HG02852 (cell line): Measurements from ENCODE around the gene RSBN1.
"Not testable (repeated sequence)": the region's sequence is repeated elsewhere in the genome, so short reads cannot be mapped to it uniquely, and the experiment has no call there.

Experiments
- ATAC-seq: cut with Tn5 transposase; IDR thresholded peaks from one replicate; pipeline ENCODE4 v1.9.1; 2021; ENCODE audit warnings: mild to moderate bottlenecking, moderate library complexity; ENCODE audit not compliant: unreplicated experiment

The RSBN1 gene

DNA sequence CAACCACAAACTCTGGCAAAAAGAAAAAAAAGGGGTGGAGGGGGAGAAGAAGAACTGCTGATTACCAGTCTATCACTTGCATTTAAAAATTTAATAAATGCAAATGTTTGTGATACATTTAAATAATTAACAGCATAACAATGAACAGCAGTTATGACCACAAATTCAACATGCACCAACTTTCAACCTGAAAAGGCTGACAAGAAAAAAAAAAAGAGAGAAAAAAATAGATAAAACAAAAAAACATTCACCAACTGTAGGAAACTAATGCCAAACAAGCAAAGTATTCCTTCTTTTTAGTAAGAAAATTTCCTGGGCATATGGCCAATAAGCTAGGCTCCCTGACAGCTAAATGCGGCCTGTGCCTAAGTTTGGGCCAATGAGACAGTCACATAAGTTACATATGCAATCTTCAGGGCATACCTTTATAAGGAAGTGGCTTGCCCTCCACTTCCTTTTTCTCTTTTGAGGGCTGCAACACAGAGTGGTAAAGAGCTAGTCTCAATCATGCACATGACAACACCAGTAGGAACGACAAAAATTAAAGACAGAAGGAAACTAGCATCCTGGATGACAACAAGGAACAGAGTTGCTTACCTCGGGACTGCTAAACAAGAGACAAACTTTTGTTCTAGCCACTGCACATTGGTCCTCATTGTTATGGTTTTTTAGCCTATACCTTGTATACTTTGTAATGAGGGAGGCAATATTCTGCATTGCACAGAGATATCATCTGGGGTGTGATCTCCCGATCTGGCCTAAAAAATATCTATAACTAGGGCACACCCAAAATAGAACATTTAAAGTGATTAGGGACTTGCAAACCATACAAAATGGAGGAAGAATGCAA, 28.8 kb downstream of the RSBN1 start:
- peak; percentile 64 for ATAC-seq

DNA sequence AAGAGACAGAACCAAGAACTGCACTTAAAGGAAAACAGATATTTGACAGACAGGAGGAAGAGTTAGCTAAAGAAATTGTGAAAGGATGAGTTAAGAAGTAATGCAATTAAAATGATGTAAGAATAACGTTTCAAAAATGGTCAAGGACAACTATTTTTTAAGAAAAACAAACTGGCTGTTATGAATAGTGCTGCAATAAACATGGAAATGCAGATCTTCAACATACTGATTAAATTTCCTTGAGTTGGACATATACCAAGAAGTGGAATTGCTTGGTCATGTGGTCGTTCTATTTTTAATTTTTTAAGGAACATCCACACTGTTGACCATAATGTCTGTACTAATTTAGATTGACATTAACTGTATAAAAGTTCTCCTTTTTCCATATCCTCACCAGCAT, 29.9 kb downstream of the RSBN1 start:
- ATAC-seq, result no peak

DNA sequence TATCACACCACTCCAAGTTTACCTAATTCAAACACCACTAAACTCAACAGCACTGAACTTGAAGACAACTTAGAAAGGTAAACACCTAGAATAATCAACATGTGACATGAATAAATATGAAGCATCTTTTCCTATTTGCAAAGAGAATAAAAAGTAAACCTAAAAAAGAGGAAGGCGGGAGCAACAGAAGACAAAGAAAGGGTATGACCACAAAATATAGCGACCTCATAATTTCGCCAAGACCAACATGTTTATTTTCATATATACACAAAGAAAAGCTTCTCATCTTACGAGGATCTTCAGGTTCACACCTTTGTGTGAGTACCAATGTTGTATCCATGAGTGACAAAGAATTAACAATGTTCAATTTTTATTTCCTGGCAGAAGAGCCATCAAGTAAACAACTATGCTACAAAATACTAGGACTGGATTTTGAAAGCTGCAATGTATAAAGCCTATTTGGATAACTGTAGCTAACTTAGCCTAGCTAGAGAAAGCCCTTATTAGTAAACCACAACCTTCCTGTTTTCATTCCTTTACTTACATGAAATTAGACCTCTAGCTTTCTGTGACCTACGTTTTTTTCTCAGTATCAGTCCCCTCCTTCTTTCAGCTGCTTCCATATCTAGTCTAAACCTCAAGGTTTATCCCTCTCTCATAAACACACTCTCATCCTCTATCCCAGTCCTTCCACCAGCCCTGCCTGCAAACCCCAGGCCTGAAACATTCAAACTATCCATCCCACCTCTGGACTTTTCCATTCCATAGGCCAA, 31.7 kb downstream of the RSBN1 start:
- peak; percentile 50 for ATAC-seq

DNA sequence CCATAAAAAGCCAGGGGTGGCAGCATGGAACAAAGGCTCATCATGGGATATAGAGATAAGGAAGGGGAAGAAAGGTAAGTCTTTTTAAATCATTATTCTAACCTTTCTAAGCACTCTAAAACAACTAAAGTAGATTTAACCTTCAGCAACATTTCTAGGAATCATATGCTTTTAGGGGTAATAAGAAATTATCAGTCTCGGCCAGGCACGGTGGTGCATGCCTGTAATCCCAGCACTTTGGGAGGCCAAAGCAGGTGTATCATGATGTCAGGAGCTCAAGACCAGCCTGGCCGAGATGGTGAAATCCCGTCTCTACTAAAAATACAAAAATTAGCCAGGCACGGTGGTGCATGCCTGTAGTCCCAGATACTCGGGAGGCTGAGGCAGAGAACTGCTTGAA, 32.7 kb downstream of the RSBN1 start:
- ATAC-seq, result no peak

DNA sequence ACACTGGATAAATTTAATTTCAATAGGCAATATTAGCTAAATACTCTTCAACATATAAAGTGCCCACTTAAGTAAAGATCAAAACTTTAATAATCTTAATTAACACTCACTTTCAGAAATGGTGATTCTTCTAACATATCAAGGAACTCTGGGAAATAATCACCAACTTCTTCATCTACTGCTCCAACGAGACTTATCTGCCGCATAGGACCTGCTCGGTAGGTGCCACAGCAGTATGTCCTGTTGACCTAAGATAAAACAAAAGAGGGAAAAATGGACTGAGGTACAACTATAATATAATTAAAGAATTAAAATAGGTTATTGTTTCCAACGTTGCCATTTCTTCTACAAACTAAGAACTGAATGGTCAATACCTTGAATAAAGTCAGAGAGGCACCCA, 34.7 kb downstream of the RSBN1 start:
- no peak for ATAC-seq

DNA sequence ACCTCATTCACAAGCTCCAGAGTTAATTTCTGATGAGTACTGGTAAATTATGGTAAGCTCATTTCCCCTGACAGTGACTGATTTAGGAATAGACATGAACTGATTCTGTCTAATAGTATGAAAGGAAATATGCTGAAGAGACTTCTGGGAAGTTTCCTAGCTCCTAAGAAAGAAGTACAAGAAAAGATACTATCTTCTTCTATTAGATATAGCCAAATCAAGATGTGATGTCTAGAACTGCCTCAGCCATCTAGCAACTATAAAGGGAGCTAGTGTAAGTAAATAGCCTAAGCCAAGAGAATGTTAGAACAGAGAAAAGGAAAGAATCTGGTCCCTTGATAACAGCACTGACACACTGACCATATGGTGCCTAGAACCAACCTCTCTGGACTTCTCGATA, 42.2 kb downstream of the RSBN1 start:
- no peak for ATAC-seq

DNA sequence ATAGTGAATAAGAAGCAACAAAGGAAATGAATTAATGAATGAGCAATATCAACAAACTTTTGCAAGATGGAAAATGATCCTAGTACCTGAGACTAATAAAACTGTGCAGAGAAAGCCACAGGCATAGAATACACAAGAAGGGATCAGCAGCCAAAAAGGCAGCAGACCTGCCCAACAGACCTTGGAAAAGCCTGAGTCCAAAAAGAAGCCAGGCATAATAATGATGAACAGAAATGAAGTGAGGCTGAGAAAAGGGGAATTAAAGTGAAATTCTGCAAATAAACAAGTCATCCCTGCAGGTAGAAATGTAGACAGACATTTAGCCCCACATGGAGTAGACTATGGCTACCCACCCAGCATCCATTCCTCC, 42.7 kb downstream of the RSBN1 start:
- no peak for ATAC-seq

DNA sequence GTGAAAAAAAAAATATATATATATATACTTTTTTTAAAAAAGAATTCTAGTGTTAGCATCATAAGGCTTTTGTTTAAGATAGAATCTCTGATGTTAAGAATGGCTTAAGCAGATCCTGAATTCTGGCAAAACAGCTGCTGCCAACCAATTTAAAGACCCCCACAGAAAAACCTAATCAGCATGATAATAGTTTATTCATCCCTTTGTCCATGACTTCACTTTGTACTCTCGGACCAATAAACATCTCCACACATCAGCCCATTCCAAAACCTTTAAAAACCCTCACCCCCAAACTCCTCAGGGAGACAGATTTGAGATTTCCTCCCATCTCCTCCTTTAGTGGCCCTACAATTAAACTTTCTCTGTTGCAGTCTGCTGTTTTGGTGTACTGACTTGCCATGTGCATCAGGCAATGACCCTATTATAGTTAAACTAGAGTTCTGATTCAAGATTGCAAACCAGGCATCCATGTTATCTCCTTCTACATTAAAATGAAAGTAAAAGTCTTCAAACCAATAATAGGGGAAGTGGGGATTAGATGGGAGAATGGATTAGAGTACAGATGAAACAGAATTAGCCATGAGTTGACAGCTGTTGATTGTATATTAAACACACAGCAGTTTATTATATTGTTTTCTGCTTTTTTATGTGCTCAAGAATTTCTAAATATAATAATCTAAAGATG, 43.2 kb downstream of the RSBN1 start:
- ATAC-seq, result no peak

DNA sequence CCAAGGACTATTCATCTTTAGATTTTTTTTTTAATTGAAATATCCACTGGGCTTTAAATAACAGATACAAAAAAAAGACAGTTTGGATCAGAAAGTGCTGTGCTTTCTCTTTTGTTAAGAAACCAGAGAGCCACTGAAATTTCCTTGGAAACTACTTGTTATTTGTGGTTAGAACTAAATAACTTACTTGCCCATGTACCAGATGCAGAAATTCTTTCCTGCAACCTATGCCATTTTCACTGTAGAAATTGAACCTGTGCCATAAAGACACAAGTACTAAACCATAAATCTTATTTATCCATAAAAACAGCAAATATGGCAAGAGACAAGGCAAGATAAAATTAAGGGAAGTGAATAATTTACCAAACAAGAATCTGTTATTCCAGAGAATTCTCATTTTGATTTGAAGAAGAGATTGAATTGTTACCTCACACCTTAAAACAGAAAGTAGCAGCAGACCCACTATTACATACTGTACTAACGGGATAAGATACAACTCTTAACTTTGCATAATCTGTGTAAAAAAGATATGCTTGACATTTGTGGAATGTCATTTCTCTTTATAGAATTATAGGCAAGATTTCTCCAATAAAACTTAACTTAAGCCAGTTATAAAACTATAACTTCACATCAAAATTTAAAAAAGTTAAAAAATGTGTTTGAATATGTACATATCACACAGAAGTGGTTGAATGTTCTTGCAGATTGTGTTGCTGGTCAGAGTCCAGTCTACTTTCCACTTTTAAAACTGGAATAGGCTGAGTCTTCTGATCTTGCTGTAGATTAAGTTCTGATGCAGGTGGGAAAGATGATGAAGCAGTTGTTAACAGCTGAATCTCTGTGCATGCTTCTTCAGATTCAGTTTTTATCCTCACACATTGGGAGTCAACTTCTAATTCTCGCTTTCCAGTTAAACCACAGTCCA, 46.7 kb downstream of the RSBN1 start:
- ATAC-seq, result no peak

DNA sequence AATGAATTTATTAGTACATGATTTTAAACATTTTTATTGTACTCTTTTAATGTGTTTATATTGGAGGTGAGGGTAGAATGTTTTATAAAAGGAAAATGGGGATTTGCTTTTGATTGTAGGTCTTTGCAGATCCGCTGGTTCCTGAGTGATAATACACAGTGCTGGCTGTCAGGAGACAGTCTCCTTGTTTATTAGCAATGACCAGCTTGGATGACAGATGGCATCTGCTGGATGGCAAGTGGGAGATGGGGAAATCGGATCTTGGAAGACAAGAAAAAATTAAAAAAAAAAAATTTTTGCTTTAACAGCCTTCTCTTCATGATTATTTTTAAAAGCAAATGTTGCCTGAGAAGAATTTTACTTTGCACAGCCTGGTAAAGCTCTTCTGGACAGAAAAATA, 48.6 kb downstream of the RSBN1 start:
- ATAC-seq, result no peak

DNA sequence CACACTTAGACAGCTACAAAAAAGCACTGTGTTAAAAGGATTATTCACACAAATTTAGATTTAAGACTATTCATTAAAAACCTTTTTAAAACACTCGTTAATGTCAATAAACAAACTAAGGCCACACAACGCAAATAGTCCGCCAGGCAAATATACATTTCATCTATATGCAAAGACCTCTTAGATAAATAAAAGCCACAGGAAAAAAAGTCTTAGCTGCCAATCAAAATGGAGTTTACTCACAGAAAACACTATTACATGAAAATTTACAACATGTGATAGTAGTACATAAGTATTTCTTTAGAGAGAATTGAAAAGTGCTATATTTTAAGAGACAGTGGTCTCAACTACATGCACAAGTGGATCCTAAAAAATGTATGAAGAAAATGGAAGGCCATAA, 50.3 kb downstream of the RSBN1 start:
- no peak for ATAC-seq

DNA sequence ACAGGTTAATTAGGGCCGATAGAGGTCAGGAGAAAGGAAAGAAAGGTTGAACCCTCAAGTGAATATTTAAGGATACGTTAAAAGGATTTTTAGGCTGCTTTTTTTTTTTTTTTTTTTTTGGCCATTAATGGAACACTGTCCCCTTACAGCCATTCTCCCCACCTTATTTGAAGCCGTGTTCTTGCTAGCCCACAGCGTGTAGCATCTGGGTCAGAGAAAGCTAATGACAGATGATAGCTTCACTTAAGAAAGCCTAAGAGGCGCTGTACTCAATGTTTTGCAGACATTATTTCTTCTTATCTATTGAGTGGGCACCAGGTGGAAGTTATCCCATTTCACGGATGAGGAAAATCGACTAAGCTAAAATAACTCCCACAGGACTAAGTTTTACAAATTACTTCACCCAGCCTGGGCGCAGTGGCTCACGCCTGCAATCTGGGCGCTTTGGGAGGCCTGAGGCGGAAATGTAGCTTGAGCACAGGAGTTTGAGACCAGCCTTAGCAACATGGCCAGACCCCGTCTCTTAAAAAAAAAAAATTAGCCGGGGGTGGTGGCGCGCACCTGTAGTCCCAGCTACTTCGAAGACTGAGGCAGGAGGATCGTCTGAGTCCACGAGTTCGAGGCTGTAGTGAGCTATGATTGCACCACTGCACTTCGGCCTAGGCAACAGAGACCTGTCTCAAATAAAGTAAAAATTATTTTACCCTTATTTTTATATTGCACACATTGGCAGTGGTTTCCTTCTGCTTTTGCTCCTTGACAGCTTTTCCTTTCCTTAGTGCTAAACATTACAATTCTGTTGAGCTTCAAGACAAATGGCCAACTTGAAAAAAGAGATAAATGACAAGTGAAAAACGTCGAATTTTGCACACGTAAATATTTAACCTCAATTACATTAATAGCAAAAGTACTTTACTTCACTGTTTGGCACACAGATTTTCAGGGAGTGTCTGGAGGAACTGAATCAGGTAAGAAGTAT, 51.9 kb downstream of the RSBN1 start:
- no peak for ATAC-seq

DNA sequence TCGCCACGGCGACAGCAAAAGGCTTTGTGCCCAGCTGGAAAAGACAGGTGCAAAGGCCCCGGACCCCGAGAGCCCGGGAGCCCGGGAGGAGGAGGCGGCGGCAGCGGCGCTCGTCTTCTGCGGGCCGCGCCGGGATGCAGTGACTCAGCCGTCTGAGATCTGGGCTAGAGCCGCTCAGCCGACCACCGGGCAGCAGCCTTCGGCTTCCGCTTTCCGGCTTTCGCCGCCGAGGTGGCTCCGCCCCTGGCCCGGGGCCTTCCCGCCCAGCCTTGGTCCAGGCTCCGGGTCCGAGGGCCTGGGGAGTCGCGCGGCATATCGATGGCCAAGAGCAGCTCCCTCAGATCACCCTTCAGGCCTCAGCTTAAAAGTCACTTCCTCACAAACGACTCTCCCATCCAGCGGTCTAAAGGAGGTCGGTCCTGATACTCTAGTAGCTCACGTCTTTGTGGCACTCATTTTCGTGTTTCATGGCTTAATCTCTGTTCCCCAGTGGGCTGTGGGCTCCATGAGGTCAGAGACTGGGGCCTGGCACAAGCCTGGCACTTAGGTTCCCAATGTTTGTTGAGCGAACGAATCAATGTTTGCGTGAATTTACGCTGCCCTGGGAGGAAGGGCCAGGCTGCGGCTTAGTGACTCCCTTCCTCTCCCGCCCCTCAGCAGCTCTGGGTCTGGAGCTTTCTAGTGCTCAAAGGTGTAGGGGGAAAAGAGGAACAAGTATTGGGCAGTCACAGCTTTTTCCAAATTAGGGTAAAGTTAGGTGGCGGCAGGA, 52.8 kb downstream of the RSBN1 start, which contains the start of gene PHTF1:
PHTF1 (minus strand) TSS at position 154 of the 769 bp plus-strand sequence. CDS start 783 bp downstream, outside the sequence.
- ATAC-seq, result peak; percentile 82

DNA sequence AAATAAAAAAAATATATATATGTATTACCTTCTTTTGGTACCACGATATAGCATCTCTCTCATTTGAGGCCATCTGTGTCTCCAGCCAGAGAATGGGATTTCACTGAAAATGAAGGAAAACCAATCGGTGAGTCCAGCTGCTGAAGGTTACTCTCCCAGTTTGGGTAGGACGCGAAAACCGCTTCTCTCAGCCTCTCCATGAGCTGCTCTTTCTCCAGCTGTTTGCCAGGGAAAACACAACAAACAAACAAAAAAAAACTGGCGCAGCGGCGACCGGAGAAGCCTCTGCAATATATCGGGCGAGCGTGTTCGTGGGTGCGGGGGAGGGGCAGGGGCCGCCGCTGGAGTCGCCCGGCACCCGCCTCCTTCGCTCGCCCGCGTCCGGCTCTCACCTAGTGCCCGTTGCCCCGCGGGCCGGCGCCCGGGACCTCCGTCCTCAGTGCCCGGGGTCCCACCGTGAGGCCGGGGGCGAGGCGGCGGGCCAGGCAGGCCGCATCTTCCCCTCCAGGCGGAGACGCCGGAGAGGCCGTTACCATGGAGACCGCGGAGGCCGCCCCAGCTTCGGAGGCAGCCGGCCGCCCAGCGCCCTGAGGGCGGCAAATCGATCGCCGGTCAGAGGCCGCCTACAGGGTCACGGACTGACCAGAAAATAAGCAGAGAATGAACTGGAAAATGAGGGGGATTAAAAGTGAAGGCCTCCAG, 53.5 kb downstream of the RSBN1 start:
- peak; percentile 56 for ATAC-seq

DNA sequence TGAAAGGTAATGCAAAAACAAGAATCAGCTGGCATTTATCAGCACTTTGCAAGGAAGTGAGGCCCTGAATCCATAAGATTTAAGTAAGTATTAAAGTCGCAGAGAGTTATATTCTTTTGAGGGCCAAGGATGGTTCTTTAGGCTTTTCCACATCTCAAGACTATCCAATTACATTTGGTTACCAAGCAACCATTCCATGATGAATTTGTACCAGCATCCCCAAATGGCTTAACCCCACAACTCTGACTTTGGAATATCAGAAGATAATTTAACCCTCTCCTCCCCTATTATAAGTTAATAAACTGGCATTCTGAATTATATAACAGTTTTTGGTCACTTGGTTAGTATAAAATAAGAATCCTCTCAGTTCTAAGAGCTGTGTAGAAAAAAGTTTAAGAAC, 55.8 kb downstream of the RSBN1 start:
- no peak for ATAC-seq

DNA sequence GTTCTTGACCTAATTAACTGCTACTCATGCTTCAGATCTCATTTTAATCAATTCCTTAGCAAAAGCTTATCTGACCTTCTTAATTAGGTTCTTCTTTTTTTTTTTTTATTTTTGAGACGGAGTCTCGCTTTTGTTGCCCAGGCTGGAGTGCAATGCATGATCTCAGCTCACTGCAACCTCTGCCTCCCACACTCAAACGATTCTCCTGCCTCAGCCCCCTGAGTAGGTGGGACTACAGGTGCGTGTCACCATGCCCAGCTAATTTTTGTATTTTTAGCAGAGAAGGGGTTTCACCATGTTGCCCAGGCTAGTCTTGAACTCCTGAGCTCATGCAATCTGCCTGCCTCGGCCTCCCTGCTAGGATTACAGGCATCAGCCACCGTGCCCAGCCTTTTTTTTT, 58.9 kb downstream of the RSBN1 start:
- not testable (repeated sequence) for ATAC-seq

DNA sequence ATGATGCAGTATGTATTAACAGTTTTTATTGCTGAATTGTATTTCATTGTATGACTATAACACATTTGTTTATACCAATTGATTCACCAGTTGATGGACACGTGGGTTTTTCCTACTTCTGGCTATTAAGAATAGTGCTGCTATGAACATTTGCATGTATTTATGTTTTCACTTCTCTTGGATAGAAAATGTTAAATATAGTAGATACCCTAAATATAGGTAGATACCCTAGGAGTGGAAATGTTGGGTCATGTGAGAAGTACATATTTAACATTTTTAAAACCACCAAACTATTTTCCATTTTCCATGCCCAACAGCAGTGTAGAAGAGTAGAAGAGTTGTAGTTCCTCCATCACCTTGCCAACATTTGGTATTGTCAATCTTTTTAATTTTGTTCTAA, 60.8 kb downstream of the RSBN1 start:
- no peak for ATAC-seq

DNA sequence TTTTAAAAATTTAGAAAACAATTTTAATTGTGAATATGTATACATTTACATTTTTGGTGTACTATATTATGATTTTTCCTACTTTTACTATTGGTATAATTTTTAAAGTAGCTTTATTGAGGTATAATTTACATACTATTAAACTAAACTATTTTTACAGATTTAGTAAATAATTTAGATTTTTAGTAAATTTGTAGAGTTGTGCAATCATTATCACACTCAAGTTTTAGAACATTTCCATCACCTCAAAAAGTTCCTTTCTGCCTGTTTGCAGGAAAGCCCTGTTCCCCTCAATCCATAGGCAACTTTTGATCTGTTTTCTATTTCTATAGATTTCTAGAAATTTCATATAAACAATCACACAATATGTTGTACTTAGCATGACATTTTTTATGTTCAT, 61.2 kb downstream of the RSBN1 start:
- no peak for ATAC-seq
